Measurements from ENCODE around the gene THAP12. TPM values are rescaled to one million over a fixed set of nuclear protein-coding genes. Genes with fewer than 3 reads are reported as not detected.

Gene THAP12
- total and polyA plus RNA-seq, 4 donors: 5.6 to 21.9 (median 13.7) TPM

GRCh38 chr11:76313271-76313670 lies 67.7 kb downstream of the THAP12 start (continued):
- no peak for TF ChIP-seq ZBTB33 (IDR thresholded peaks at IDR 0.05)
- TF ChIP-seq RXRA (IDR thresholded peaks at IDR 0.05): no peak
- no peak for TF ChIP-seq SP1 (IDR thresholded peaks at IDR 0.05)
- TF ChIP-seq FOXA2 (IDR thresholded peaks at IDR 0.05): no peak
- no peak for TF ChIP-seq NR2F2 (IDR thresholded peaks at IDR 0.05)
- TF ChIP-seq RAD21 (IDR thresholded peaks at IDR 0.05): no peak
- TF ChIP-seq JUND (IDR thresholded peaks at IDR 0.05): no peak
- TF ChIP-seq YY1 (IDR thresholded peaks at IDR 0.05): no peak
- no peak for TF ChIP-seq HNF4A (conservative IDR thresholded peaks at IDR 0.05)
- TF ChIP-seq ATF3 (IDR thresholded peaks at IDR 0.05): no peak
- TF ChIP-seq TAF1 (conservative IDR thresholded peaks at IDR 0.05): no peak
- no peak for TF ChIP-seq EGR1 (IDR thresholded peaks at IDR 0.05; ENCODE audit: low read depth in 2 of 2)
- TF ChIP-seq FOXA1 (IDR thresholded peaks at IDR 0.05): no peak

- Histone ChIP-seq H3K27ac (ENCODE audit: low read depth in 1 of 2, low read length in 2 of 2) (no peak overlapping the region), H3K9ac (ENCODE audit: low read depth in 1 of 2, low read length in 2 of 2) (no peak overlapping the region), H3K27me3 (ENCODE audit: control insufficient read depth in 4 of 4, insufficient read depth in 4 of 4, low read length in 3 of 4) (no peaks in the 10 kb centered on the region), H3K9me3 (ENCODE audit: control insufficient read depth in 4 of 4, low read length in 3 of 4) (no peaks in the 10 kb centered on the region), H3K36me3 (ENCODE audit: control insufficient read depth in 4 of 4, insufficient read depth in 3 of 4, low read depth in 1 of 4, low read length in 3 of 4) (no peaks in the 10 kb centered on the region), H3K4me1 (ENCODE audit: control insufficient read depth in 4 of 4, insufficient read depth in 4 of 4, low read length in 3 of 4) (no peaks in the 10 kb centered on the region), H3K4me3 (ENCODE audit: low read depth in 1 of 3, low read length in 3 of 3) (no peak overlapping the region)
- DNase-seq (ENCODE audit: low spot score): no peak
- TF ChIP-seq RAD21 (IDR thresholded peaks at IDR 0.05) (no peak), JUND (IDR thresholded peaks at IDR 0.05) (no peak), HNF4G (IDR thresholded peaks at IDR 0.05) (no peak), GABPA (IDR thresholded peaks at IDR 0.05 in 1 of 2, conservative IDR thresholded peaks at IDR 0.05 in 1 of 2) (no peak), MAX (IDR thresholded peaks at IDR 0.05) (no peak), TAF1 (conservative IDR thresholded peaks at IDR 0.05) (no peak), RXRA (IDR thresholded peaks at IDR 0.05) (no peak), HNF4A (conservative IDR thresholded peaks at IDR 0.05) (no peak), CTCF (IDR thresholded peaks at IDR 0.05; ENCODE audit: low read depth, low read length, missing input control) (no peak), REST (IDR thresholded peaks at IDR 0.05) (no peak), YY1 (IDR thresholded peaks at IDR 0.05) (no peak), ZBTB33 (IDR thresholded peaks at IDR 0.05) (no peak)
- 85% methylated on average over 13 of the region's 13 CpGs for WGBS
These were observed 69.9 kb downstream of the THAP12 start for GRCh38 chr11:76310832-76311595.

Measured in liver (tissue), 9 donors.